ENCODE measurements around the gene ARID1B. TPM values are rescaled to one million over a fixed set of nuclear protein-coding genes. Genes with fewer than 3 reads are reported as not detected.
A peak's percentile ranks its signal among the peaks of the same experiment; 100 is the strongest.

Gene ARID1B
- total RNA-seq, 1 experiment from 2014 or later: 60.3 TPM

GRCh38 chr6:156866220-156867015 is 89.2 kb downstream of the ARID1B start:
- Mint-ChIP-seq H3K4me3 (no peak overlapping the region), H3K27ac (peak overlapping the region; percentile 81)
- CTCF ChIA-PET: interaction anchor here (0.6 to 0.7 kb wide), 2 partner anchors 19 to 86 kb away, joined by 3 read pairs; no protein-coding TSS in a partner anchor

More at GRCh38 chr6:156866220-156867015, 89.2 kb downstream of the ARID1B start:
- peak; percentile 51 for ATAC-seq
- POLR2A ChIA-PET: no interaction called here
- no peaks in the 10 kb centered on the region for H3K36me3 Mint-ChIP-seq
- H3K27me3 Mint-ChIP-seq (ENCODE audit: low read depth): no peaks in the 10 kb centered on the region
- no peak for DNase-seq (ENCODE audit: low spot score)
- H3K9me3 Mint-ChIP-seq: no peaks in the 10 kb centered on the region
- H3K4me1 Mint-ChIP-seq: peaks cover 88% of the 10 kb centered on the region
- no peak for TF ChIP-seq IRF1 (CRISPR knock-in tag; IDR thresholded peaks at IDR 0.05)
- no peak for TF ChIP-seq TCF7 (CRISPR knock-in tag; IDR thresholded peaks at IDR 0.05; ENCODE audit: low read depth)
- no peak for TF ChIP-seq JAZF1 (CRISPR knock-in tag; IDR thresholded peaks at IDR 0.05)
- no peak for TF ChIP-seq NFE2L1 (CRISPR knock-in tag; IDR thresholded peaks at IDR 0.05)
- TF ChIP-seq ATF6 (CRISPR knock-in tag; IDR thresholded peaks at IDR 0.05): no peak
- no peak for TF ChIP-seq FOXP4 (CRISPR knock-in tag; IDR thresholded peaks at IDR 0.05)
- no peak for TF ChIP-seq RELA (CRISPR knock-in tag; IDR thresholded peaks at IDR 0.05; ENCODE audit: borderline replicate concordance)
- no peak for TF ChIP-seq GABPB1 (CRISPR knock-in tag; IDR thresholded peaks at IDR 0.05)
- TF ChIP-seq ZNF317 (CRISPR knock-in tag; IDR thresholded peaks at IDR 0.05; ENCODE audit: borderline replicate concordance, low read depth): no peak
- no peak for TF ChIP-seq STAT6 (CRISPR knock-in tag; conservative IDR thresholded peaks at IDR 0.05; ENCODE audit: low read depth)
- TF ChIP-seq MYBL2 (CRISPR knock-in tag; IDR thresholded peaks at IDR 0.05): no peak
- TF ChIP-seq ATF3 (CRISPR knock-in tag; conservative IDR thresholded peaks at IDR 0.05): no peak
- no peak for TF ChIP-seq JUN (CRISPR knock-in tag; IDR thresholded peaks at IDR 0.05)
